Esophagus (tissue), 2 donors: ENCODE data around the gene ZIC1. TPM values are rescaled to one million over a fixed set of nuclear protein-coding genes. Genes with fewer than 3 reads are reported as not detected.
A peak's percentile ranks its signal among the peaks of the same experiment; 100 is the strongest.

Experiments
- H3K27ac ChIP-seq, 2 donors: one replicate each; pipeline ENCODE4 v1.5.1; 2013; ENCODE audit warnings: low read depth in 2 of 2, mild to moderate bottlenecking in 2 of 2, inconsistent platforms in 1 of 2, low read length in 1 of 2, moderate library complexity in 1 of 2
- H3K27me3 ChIP-seq, 2 donors: one replicate each; pipeline ENCODE4 v1.6.1; 2013; ENCODE audit warnings: low read length in 2 of 2, control low read depth in 1 of 2, mild to moderate bottlenecking in 1 of 2; ENCODE audit not compliant: insufficient read depth in 2 of 2, control insufficient read depth in 1 of 2
- H3K36me3 ChIP-seq, 2 donors: one replicate each; pipeline ENCODE4 v1.6.1; 2013; ENCODE audit warnings: low read length in 1 of 2; ENCODE audit not compliant: control insufficient read depth in 2 of 2, insufficient read depth in 2 of 2
- H3K4me1 ChIP-seq, 2 donors: one replicate each; pipeline ENCODE4 v1.6.1; 2013; ENCODE audit warnings: low read length in 1 of 2; ENCODE audit not compliant: control insufficient read depth in 2 of 2, insufficient read depth in 2 of 2
- H3K4me3 ChIP-seq, 2 donors: one replicate each; pipeline ENCODE4 v1.5.1; 2013; ENCODE audit warnings: low read length in 2 of 2, mild to moderate bottlenecking in 2 of 2, low read depth in 1 of 2, moderate library complexity in 1 of 2
- H3K9me3 ChIP-seq, 2 donors: one replicate each; pipeline ENCODE4 v1.6.1; 2013; ENCODE audit warnings: mild to moderate bottlenecking in 2 of 2, low read depth in 1 of 2, low read length in 1 of 2, moderate library complexity in 1 of 2; ENCODE audit not compliant: control insufficient read depth in 2 of 2, insufficient read depth in 1 of 2
- WGBS, 2 donors: extraction: QIAGEN DNeasy Blood & Tissue Kit; methylation state at CpG; one replicate each; pipeline ENCODE4 v1.1.7; 2013; 5-methylcytosine and 5-hydroxymethylcytosine counted together
- polyA plus RNA-seq, 2 donors: library from polyadenylated mRNA; stranded (reverse); fragments of 200-250 nt; gene quantifications; one replicate each; pipeline ENCODE4 v1.2.3, GENCODE V29; 2013
- donor health status: healthy with polysubstance abuse.
- donor health status: Bipolar disorder and iron deficiency.

The ZIC1 gene
- polyA plus RNA-seq, 2 donors = not detected

DNA sequence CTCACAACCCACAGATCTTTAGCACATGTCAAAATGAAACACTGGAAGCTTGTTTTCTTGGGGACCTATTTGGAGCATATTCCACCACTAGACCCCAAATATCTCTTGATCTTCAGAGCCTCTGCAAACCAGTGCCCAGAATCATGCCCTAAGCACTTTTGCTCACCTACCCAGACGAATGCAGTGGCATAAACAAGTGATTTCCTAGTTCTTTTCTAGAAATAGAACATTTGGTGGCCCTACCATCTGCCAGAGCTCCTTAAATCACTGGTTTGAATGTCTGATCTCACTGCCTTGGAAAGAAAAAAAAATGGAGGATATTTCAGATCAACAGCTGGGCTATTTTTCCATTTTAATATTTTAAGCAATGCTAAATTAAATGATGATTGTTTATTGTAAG lies 8.2 kb upstream of the ZIC1 start:
- 8 to 12% methylated on average over 1 of the region's 1 CpG for WGBS, 2 donors
- Histone ChIP-seq H3K36me3 (no peaks in the 10 kb centered on the region), H3K9me3 (peaks cover 6 to 31% of the 10 kb centered on the region in 2 donors), H3K4me1 (peaks cover 0 to under 1% of the 10 kb centered on the region in 2 donors), H3K4me3 (no peak overlapping the region), H3K27ac (no peak overlapping the region), H3K27me3 (peaks cover 10 to 41% of the 10 kb centered on the region in 2 donors)

DNA sequence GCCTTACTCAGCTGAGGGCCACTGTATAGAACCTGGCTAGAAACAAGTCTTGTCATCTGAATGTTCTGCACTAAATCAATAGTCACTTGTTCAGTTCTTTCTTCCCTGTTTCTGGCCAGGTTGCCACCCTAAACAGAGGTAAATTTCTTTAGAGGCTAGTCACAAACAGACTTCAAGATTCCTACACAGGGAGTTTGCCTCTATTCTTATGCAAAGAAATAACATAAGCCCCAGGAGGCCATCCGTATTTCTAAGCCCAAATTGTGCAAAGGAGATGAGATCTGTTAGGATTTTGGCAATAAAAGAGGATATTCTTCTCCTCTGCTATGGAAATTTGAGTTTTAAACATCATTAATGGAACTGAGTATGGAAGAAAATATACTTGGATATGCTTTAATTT lies 7.7 kb upstream of the ZIC1 start:
- no peak overlapping the region for H3K4me3 ChIP-seq
- peaks cover 6 to 27% of the 10 kb centered on the region in 2 donors for H3K9me3 ChIP-seq
- H3K4me1 ChIP-seq = no peaks in the 10 kb centered on the region
- H3K36me3 ChIP-seq = no peaks in the 10 kb centered on the region
- H3K27me3 ChIP-seq = peaks cover 13 to 41% of the 10 kb centered on the region in 2 donors
- no peak overlapping the region for H3K27ac ChIP-seq
- WGBS, 2 donors = 20 to 27% methylated on average over 1 of the region's 1 CpG

GRCh38 chr3:147402159-147402558 lies 7.0 kb upstream of the ZIC1 start:
- H3K27me3 ChIP-seq = peaks cover 13 to 45% of the 10 kb centered on the region in 2 donors
- H3K36me3 ChIP-seq = no peaks in the 10 kb centered on the region
- no peak overlapping the region for H3K4me3 ChIP-seq
- H3K4me1 ChIP-seq = no peaks in the 10 kb centered on the region
- H3K9me3 ChIP-seq = peaks cover 6 to 24% of the 10 kb centered on the region in 2 donors
- 15 to 18% methylated on average over 5 of the region's 5 CpGs for WGBS, 2 donors
- no peak overlapping the region for H3K27ac ChIP-seq

DNA sequence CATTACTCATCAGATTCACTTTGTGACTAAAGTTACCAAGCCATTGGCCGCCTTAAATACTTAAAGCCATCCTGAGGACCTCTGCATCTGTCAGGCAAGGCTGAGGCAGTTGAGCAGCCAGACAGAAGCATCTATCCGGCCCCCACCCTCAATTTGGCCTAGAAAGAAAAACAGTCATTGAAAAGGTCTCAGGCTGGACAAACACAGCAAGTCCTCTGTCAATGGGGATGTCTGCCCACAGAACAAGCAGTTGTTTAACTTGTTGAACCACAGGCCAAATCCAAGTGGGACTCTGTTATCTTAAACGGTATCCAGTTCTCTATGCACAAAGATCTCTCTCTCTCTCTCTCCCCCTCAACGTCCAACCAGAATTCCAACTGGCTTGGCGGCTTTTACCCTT lies 5.7 kb upstream of the ZIC1 start:
- Histone ChIP-seq H3K9me3 (peaks cover 0 to 15% of the 10 kb centered on the region in 2 donors), H3K27me3 (peaks cover 5 to 53% of the 10 kb centered on the region in 2 donors), H3K4me3 (no peak overlapping the region)

GRCh38 chr3:147404000-147404799 lies 5.0 kb upstream of the ZIC1 start:
- Histone ChIP-seq H3K36me3 (no peaks in the 10 kb centered on the region), H3K4me1 (no peaks in the 10 kb centered on the region), H3K27me3 (peaks cover 5 to 58% of the 10 kb centered on the region in 2 donors), H3K9me3 (peaks cover 2 to 20% of the 10 kb centered on the region in 2 donors), H3K27ac (no peak overlapping the region), H3K4me3 (no peak overlapping the region)
- 34 to 37% methylated on average over 11 of the region's 11 CpGs for WGBS, 2 donors

More for the DNA sequence above, 5.7 kb upstream of the ZIC1 start:
- WGBS, 2 donors = 45 to 54% methylated on average over 5 of the region's 5 CpGs
- Histone ChIP-seq H3K36me3 (no peaks in the 10 kb centered on the region), H3K4me1 (no peaks in the 10 kb centered on the region), H3K27ac (no peak overlapping the region)

- H3K4me3 ChIP-seq = no peak overlapping the region
- WGBS, 2 donors = 13 to 15% methylated on average over 16 of the region's 16 CpGs
- peaks cover 5 to 64% of the 10 kb centered on the region in 2 donors for H3K27me3 ChIP-seq
- H3K27ac ChIP-seq = no peak overlapping the region
- peaks cover 7 to 25% of the 10 kb centered on the region in 2 donors for H3K9me3 ChIP-seq
- peaks cover 0 to 3% of the 10 kb centered on the region in 2 donors for H3K4me1 ChIP-seq
- H3K36me3 ChIP-seq = no peaks in the 10 kb centered on the region
Measured at GRCh38 chr3:147404800-147405230, 4.3 kb upstream of the ZIC1 start.

- Histone ChIP-seq H3K36me3 (no peaks in the 10 kb centered on the region), H3K9me3 (peaks cover 8 to 30% of the 10 kb centered on the region in 2 donors), H3K4me1 (peaks cover 6 to 7% of the 10 kb centered on the region in 2 donors), H3K27ac (no peak overlapping the region), H3K4me3 (no peak overlapping the region), H3K27me3 (peaks cover 5 to 67% of the 10 kb centered on the region in 2 donors)
- 16% methylated on average over 27 of the region's 27 CpGs for WGBS, 2 donors
Measured at GRCh38 chr3:147405231-147406027, 3.7 kb upstream of the ZIC1 start.

- H3K4me1 ChIP-seq = peaks cover 11 to 12% of the 10 kb centered on the region in 2 donors
- H3K27ac ChIP-seq = no peak within 1 kb of the TSS
- peaks cover 5 to 71% of the 10 kb centered on the region in 2 donors for H3K27me3 ChIP-seq
- H3K36me3 ChIP-seq = no peaks in the 10 kb centered on the region
- WGBS, 2 donors = 10 to 11% methylated on average over 25 of the region's 25 CpGs
- peak within 1 kb of the TSS in 1 of 2 donors; percentile 11 for H3K4me3 ChIP-seq
- H3K9me3 ChIP-seq = peaks cover 8 to 36% of the 10 kb centered on the region in 2 donors
Measured at GRCh38 chr3:147406028-147406931, 2.9 kb upstream of the ZIC1 start, which contains the start of gene ZIC4. Gene ZIC4 (minus strand): TSS chr3:147406543. CDS start chr3:147402797, 3,746 bp downstream.

DNA sequence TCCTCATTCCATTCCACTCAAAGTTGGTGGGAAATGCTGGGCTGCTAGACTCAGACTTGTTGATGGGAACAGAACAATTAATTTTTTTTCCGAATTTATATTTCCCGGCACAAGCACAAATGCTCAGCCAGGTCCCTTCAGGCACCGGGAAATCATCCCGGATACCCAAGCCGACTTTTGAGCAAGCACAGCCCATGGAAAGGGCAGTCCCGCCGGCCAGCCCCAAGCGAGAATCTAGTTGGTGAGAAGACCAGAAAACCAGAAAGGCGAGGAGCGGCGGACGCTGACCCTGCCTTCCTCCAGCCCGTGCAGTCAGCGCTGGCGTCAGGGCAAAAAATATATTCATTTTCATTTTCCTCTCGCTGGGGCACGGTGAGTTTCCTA lies 2.1 kb upstream of the ZIC1 start:
- H3K27me3 ChIP-seq = peaks cover 5 to 76% of the 10 kb centered on the region in 2 donors
- H3K4me1 ChIP-seq = peaks cover 11 to 12% of the 10 kb centered on the region in 2 donors
- peak overlapping the region in 1 of 2 donors; percentile 11 for H3K4me3 ChIP-seq

More for the DNA sequence above, 2.1 kb upstream of the ZIC1 start:
- Histone ChIP-seq H3K36me3 (no peaks in the 10 kb centered on the region), H3K9me3 (peaks cover 12 to 40% of the 10 kb centered on the region in 2 donors), H3K27ac (no peak overlapping the region)
- WGBS, 2 donors = 8 to 9% methylated on average over 17 of the region's 17 CpGs
